HG02759 (cell line): ENCODE measurements around the gene ATP13A3.

Experiments used
- ATAC-seq: cut with Tn5 transposase; IDR thresholded peaks from one replicate; pipeline ENCODE4 v1.9.1; 2021; ENCODE audit warnings: mild to moderate bottlenecking, moderate library complexity; ENCODE audit not compliant: unreplicated experiment

ATP13A3 gene

DNA sequence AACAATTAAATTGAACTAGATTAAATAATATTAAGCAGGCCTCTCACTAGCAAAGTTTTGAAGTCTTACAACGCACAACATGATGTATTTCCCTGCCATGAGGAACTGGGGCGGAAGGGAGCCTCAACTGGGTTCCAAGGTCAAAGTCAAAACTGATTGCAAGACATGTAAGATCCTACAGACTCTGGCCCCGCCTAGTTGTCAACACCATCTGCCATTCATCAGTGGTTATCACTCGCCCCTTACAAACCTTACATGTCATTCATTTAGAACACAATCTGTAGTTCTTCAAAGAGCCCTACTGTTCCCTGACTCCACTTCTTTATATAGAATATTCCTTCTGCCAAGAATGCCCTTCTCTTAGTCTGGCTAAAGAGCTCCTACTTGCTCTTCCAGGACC, 10.0 kb downstream of the ATP13A3 start:
- ATAC-seq = no peak

DNA sequence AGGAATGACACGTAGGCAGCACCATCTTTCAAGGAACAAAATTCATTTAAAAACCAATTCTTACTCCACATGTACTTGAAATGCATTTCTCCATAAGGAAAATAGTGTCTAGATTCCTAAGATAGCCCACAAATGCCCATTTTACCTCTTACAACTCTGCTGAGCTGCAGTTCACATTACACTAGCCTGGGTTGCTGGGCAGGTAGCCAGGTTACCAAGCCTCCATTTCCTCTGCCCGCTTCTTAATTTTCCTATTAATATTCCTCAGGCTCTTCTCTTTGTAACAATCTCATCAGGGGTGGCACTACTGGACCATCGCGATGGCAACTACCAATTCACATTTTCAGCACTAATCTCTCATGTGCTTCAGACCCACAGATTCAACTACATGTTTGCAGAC, 10.8 kb downstream of the ATP13A3 start:
- no peak for ATAC-seq

DNA sequence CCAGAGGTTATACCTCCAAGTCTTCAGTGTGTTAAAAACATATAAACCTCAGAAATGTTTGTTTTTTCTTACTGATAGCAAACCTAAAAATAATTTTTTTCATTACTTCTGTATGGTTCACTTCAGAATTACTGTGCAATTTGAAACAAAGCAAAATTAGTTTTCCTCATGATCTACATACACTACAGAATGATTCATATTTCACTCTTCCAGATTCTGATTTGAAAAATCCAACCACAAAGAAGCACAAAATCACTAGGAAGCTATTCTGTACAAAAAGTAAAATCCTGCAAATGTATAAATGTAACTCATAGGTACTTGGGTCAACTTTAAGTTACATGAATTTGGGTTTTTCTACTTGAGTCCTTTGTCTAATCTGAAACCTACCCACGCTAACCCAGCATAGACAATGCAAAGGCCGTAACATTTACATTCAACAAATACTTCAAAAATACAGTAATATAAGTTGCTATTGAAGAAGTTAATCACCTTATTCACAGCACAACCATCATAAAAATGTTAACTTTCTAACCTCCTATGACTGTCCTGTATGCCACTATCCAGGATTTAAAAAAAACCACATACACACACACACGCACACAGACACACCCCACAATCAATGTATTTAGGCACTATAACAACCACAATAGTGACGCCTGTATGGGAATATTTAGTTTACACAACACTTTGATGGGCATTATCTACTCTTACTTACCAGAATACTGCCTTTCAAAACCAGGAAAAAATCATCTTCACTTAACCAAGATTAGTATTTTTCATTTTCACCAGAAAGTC, 11.5 kb downstream of the ATP13A3 start:
- ATAC-seq = no peak

DNA sequence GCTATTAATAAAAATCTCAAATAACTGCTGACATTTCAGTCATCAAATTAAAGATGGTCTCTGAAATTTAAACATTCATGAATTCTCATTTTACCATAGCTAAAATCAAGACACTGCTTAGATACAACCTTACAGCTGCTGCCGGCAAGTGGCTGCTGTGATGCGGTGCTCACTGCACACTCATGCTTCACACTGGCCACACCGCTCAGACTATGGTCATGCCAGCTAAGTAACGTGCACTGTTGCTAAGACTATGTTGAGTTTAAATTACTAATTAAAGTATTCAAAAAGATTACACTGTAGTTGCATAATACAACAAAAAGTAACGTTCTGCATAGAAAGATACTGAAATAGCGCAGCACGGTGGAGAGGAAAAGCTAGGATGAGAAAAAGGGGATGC, 12.1 kb downstream of the ATP13A3 start:
- no peak for ATAC-seq

DNA sequence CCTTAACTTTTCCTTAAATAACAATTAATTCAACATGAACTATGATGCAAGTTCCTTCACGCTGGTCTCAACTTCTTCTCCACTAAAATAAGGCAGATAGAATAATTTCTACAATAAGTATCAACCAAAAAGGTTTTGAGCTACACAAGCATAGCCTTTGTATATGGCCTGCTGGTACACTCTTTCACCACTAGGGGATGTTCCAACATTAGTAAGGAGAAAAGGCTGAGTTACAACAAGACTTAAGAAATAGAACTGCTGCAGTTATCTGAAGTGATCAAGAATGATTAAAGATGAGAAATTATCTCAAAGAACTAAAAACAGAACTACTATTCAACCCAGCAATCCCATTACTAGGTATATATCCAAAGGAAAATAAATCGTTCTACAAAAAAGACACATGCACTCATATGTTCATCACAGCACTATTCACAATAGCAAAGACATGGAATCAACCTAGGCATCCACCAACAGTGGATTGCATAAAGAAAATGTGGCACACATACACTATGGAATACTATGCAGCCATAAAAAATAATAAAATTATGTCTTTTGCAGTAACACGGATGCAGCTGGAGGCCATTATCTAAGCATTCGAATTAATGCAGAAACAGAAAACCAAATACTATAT, 14.4 kb downstream of the ATP13A3 start:
- peak; percentile 79 for ATAC-seq

DNA sequence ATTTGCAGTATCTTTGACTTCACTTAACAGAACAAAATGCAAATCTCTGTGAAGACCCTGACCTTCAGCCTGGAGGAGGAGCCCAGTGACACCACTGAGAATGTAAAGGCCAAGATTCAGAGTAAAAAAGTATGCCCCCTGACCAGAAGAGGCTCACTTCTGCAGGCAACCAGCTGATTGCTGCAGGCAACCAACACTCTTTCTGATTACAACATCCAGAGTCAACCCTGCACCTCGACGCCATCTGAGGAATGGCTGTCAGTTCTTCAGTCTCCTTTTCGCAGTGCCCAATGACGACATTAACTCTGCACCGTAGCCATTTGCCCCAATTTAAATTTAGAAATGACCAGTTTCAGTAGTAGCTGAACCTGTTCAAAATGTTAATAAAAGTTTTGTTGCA, 14.9 kb downstream of the ATP13A3 start:
- ATAC-seq = no peak

DNA sequence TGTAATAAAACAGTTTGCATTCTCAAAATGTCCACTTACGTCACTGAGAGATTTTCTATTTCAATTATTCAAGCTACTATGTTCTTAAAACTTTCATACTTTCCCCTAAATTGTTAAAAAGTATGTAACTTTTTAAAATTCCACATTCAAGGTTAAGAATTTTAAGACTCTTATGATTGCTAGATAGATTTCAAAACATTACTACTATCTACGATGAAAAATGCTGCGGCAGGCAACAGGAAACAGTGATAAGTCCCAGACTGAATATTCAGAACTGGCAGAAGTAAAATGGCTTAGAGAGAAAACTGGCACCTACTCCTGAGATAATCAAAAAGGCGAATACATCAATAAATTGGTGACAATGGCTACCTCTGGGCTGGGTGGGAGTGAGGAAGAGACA, 16.2 kb downstream of the ATP13A3 start:
- no peak for ATAC-seq

DNA sequence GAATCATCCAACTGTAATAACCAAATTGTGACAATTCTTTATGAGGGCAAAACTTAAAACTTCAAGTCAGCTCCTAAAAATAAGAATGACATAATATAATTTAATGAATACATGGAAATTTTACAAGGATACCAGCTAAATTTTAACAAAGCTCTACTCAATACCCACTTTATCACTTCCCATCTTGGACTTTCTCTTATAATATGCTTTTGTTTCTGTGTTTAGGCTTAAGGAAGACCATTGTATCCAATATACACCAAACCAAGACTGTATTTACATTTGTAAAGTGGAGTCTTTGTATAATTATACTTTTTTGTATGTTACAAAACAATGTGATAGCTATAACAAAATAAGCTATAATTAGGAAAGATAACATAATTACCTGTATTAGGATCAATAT, 16.8 kb downstream of the ATP13A3 start:
- ATAC-seq = no peak

DNA sequence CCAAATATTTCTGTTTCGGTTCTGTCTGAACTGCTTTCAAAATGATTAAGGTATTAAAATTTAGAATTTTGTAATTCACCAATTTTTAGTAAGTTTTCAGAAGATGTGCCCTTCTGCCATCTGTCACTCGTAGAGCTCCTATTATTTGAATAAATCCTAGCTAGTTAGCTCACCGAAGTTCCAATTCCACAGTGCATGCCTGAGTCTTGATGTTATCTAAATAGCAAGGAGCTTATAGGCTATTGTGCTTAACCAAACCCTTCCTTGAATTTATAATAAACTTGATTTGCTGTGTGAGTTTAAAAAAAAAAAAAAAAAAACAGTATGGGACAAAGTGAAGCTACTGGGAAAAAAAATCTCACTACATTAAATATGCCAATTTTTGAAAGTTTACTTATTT, 18.7 kb downstream of the ATP13A3 start:
- ATAC-seq = no peak

DNA sequence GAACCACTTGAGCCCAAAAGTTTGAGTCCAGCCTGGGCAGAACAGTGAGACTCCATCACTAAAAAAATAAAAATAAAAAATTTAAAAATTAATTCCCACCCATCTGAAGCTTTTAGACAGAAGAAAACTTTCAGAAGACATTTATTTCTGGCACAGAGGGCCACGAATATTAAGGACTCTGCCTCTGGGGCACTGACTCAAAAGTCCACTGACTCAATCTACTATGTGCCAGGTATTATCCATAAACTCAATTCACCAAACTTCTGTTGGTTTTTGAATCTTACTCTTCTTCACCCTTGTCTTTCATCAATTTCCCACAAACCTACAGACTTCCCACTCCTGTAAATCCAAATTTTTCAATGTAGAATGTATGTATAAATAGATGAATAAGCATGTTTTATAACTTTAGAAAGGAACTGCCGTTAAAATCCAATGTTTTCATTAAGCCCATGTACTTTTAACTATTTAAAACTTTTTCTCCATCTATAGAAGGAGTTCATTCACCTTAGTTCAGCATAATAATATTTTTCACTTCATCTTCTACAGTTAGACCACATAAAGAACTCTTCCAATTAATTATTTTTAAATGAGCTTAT, 19.9 kb downstream of the ATP13A3 start:
- ATAC-seq = no peak

DNA sequence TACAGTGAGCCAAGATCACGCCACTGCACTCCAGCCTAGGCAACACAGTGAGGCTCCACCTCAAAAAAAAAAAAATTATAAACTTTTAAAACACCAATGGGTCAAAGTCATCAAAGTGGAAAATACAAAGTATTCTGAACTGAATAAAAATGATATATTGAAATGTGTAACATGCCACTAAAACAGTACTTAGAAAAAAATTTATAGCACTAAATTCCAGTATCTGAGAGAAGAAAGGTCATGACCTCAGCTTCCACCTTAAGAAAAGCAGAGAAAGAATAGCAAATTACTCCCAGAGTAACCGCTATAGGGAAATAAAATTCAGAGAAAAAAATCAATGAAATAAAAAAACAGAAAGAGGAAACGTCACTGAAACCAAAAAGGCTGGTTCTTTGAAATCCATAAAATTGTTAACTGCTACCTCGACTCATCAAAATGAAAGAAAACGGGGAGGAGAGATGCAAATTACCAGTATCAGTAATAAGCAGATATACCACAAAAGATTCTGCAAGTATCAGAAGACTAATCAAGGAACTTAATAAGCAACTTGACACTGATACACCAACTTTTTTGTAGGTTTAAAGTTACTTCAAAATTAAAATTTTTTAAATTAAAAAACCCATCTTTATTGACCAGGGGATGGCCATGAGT, 20.8 kb downstream of the ATP13A3 start:
- no peak for ATAC-seq

DNA sequence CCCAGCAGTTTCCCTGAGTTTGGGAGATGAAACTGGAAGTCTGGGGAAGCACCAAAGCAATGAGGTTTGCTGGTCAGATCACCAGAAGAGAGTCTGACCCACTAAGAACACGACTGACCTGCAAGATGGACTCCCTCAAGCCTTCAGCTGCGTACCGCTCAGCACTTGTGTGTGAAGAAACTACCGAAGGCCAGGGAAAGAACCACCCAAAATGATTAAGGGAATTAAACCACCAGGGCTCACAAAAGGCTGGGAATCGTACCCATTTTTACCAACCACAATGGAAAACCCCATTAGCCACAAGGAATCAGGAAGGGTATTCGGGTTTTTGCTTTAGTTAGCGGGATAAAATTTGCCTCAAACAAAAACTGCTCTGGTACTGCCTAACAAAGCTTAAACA, 21.6 kb downstream of the ATP13A3 start:
- ATAC-seq = no peak

DNA sequence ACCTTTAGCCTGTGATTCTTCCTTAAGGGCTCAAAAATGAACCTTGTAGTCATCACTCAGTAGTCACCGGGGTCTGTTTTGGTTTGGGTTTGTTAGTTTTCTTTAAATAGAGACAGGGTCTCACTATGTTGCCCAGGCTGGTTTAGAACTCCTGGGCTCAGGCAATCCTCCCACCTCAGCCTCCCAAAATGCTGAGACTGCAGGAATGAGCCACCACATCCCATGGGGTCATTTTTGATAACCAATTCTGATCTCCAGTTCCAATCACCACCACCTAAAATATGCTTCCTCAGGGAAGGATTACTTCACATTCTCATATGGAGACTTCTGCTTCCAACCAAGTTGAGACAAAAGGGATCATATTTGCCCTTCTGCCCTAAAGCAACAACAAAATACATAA, 22.1 kb downstream of the ATP13A3 start:
- no peak for ATAC-seq

DNA sequence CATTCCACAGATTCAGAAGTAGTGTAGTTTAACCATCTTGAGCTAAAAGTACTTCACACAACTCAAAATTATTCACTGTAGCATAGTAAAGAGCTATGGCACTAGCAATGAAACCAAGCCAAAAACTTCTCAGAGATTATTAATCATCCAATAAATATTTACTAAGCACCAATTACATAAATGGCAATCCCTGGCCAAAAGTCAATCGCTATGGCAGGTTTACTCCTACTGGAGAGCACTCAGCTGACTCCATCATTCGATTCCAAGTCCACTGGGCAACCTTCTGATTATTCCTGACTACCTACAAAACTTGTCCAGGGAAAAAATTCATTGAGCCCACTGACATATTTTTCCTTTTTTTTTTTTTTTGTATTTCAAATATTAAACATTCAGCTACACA, 23.9 kb downstream of the ATP13A3 start:
- ATAC-seq = no peak

DNA sequence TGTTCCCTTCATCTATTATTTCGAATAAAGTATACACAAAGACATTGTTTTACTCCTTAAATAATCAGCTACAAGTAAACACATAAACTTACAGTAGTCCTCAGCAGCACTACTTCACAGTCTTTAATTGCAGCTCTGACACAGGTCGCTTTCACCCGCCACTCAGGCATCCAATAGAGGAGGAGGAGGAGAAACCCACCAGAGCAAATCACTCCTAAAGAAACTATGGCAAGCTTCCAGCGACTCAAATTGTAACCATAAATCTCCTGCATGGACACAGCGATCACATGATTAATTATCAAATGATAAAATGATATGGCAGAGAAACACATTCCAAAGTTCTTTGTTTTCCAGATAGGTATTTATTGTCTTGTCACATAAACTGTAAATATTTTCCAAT, 26.2 kb downstream of the ATP13A3 start:
- ATAC-seq = no peak

DNA sequence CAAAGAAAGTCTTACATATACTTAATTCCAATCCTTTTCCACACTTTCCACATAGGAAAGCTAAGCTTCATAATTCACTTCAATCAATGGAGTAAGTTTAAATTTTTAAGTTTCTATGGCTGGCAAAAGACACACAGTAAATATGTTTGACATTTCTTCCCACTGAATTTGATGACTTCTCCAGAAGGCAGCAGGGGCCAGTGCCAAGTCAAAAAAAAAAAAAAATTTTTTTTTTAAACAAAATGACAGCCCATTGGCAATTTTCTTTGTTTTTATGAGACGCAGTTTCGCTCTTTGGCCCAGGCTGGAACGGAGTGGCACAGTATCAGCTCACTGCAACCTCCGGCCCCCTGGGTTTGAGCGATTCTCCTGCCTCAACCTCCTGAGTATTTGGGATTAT, 28.7 kb downstream of the ATP13A3 start:
- no peak for ATAC-seq

DNA sequence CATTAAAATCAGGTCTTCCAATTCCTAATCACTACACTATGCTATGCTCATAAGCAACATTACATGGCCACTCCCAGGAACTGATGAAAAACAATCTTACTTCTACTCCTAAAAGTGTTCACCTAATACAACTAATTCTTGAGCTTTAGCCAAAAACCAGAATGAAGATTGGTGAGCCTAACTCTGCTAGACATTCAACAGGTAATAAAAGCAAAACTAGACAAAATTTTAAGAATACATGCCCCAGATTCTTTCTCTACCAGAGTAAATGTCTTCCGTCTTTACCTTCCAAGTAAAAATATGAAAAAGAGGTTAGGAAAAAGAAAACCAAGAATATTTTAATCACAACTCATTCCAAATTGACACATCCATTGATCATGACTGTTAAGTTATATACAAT, 31.3 kb downstream of the ATP13A3 start:
- no peak for ATAC-seq

DNA sequence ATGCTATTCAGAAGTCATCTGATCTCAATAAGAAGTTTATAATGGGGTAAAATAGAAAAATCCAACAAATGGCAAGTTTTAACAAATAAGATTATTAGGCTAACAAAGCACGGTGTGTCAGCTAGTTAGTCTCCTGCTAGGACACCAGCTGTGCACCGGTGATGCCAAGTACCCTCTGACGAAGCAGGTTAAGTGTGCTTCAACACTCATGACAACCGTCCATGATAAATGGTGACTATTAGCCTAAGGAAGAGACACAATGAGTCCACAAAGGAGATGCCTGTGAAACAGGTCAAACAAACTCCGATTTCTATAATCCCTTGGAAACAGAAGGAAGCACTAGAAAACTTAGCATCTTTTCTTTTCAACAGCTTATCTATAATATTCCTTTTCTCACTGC, 36.5 kb downstream of the ATP13A3 start:
- ATAC-seq = no peak

DNA sequence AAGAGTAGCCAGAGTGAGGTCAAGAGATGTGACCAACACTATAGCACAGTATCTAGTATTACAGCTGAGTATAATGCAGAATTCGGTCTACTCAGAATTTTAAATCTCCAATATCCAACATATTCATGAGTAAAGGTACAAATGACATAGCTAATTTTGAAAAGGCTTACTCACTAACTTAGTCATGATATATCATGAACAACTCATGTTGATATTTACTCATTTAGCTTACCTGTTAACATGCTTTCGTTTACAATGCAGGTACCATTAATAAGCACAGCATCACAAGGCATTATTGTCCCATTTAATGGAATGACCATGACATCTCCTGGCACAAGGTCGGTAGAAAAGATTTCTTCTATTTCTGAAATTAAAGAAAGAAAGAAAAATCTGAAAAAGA, 36.9 kb downstream of the ATP13A3 start:
- ATAC-seq = no peak

DNA sequence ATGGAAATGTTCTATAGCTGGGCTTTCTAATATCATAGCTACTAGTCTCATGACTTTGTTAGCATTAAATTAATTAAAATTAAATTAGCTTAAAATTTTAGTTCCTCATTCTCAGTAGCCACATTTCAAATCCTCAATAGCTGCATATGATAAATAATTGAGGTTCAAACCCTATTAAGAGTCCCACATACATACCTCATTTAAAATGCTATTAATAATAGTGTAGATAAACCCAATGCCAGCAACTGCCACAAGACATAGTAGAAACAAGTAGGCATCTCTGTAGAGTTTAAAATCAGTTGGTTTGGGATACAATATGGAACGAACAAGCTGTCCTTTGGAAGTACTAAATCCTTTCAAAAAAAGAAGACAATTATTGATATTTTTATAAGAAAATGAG, 39.1 kb downstream of the ATP13A3 start:
- no peak for ATAC-seq

DNA sequence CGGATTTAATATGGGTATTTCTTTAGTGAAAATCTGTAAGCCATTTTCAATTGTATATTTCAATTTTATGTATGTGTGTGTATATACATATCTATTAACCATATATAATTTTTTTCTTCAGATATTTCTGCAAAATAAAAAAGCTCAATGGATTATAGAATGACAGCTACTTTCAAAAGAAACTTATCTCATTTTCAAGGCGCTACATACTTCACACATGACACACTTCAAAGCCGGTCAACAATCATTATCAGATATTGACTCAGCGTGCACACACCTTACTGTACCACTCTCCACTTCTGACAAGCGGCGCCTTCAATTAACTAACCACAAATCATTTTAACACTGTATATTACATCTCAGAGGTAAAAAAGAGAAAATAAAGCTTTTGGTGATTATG, 39.6 kb downstream of the ATP13A3 start:
- no peak for ATAC-seq

DNA sequence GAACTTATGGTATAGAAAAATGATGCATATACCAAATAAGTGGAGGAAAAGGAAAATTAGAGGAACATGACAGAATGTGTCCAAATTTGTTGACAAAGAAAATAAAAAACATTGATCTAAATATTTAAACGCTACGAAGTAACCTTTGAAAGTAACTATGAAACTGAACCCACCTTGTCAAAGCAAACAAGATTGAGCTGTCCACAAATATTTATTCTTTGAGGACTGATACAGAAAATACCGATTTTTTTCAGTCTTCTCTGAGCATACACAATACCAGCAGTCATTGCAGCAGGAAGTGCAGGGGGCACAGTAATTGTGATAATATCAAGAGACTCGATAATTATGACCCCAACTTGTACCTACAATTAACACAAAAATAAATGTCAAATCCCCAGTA, 40.0 kb downstream of the ATP13A3 start:
- ATAC-seq = no peak
